ENCODE measurements around the gene TPST2.
A peak's percentile ranks its signal among the peaks of the same experiment; 100 is the strongest.
"Not testable (repeated sequence)": the region's sequence is repeated elsewhere in the genome, so short reads cannot be mapped to it uniquely, and the experiment has no call there.

TPST2 gene

DNA sequence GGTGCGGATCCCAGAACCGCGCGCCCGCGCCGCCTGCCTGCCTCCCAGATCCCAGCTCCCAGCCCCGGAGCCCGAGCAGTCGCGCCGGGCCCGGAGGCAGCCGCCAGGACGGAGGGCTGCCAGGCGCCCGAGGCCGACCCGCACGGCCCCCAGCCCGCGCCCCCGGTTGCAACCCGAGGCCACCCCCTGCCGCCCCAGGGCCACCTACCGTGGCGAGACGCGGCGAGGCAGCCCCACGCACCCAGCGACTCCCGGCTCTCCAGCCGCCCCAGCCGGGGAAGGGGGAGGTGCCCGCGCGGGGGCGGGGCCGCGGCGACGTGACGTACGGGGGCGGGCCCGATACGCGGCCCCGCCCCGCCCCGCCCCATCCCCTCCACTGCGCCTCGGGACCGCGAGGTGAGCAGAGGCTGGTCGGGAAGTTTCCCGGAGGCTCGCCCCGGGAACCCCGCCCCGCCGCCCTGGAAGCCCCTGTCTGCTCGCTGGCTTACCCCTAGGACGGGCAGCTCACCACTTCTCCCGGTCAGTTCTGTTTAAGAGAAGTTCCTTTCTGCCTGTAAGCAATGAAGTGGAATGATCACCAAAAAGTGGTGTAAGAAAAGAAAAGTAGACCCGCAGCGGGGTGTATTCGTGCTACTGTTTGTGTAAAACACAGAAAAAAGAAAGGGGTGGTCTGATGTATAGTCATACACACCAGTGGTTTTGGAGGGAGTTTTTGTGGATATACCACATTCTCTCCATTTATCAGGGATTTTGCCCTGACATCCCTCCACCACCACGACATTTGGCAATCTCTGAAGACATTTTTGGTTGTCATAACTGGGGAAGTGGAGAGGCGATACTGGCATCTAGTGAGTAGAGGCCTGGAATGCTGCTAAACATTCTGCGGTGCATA is at the start of gene TPST2:
TSS of gene TPST2 (minus strand) at position 288 of the 892 bp plus-strand sequence. CDS start 48,502 bp downstream, outside the sequence.
- peak; percentile 65 for DNase-seq (ENCODE audit: low spot score)

DNA sequence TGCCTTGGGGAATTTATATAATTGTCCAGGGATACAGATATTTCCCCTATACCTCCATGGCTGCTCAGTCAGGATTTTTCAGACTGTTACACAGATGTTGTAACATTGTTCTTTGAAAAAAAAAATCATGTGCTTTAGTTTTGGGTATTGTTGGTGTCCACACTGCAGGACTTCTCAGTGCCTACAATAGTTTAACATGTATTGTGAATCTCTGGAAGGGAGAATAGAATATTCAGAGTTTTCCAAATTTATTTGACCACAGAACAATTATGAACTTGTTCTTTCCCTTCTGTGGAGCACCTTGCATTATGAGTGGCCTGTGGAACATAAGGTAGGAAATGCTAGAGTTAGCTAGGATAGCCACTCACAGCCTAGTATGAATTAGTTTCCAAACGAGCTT is 46.4 kb upstream of the TPST2 start:
- no peak for DNase-seq (ENCODE audit: low spot score)

DNA sequence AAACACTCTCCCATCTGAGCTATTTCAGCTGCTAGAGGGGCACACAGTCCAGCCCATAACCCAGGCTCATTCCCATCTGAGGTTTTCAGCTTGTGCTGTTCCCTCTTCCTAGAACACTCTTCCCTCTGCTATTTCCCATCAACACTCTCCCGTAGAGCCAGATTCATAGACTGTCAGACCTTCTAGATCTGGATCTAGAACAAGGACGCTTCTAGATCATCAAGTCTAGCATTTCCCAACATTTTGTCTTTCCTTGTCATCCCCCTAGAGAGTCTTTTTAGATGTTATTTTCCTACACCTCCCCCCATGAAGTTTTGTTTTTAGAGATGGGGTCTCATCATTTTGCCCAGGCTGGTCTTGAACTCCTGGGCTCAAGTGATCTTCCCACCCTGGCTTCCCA is 45.2 kb upstream of the TPST2 start:
- no peak for DNase-seq (ENCODE audit: low spot score)

DNA sequence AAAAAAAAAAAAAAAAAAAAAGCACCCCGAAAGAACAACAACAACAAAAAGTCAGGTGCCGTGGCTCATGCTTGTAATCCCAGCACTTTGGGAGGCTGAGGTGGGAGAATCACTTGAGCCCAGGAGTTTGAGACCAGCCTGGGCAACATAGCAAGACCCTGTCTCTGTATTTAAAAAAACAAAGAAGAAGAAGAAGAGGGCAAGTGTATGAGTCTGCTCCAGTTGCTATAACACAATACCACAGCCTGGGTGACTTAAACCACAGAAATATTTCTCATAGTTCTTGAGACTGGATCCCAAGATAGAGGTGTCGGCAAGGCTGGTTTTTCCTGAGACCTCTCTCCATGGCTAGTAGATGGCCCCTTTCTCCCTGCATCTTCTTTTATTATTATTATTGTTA is 44.3 kb upstream of the TPST2 start:
- DNase-seq (ENCODE audit: low spot score), result no peak

DNA sequence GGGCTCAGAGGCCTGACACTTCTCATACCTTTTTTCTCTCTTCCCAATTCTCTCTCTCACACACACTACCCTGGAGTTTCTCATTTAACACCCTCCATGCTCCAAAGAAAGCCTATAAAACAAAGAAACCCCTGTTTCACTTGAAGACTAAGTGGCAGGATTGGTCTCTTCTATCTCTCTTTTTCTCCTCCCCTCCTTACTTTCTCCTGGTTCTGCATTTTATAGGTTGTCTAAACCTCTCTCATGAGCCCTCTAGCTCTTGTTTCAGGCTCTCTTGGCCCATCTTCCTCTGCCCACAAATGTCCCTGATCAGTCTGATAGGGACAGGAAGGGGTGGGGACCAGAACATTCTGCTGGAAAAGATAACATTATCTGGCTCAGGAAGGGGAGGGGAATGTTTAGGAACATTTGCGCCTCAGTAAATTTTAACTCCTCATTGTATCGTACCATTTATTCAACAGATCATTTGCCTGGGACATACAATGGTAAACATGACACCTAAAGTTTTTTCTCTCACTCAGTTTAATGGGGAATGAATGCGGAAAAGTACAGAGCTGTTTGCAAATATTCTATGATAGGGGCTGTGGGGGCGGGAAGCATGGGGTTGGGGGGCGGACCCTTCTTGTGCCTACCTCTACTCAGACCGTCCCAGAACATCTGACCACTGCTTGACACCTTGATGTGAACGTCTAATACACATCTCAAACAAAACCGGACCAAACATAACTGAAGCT is 42.7 kb upstream of the TPST2 start:
- no peak for DNase-seq (ENCODE audit: low spot score)

DNA sequence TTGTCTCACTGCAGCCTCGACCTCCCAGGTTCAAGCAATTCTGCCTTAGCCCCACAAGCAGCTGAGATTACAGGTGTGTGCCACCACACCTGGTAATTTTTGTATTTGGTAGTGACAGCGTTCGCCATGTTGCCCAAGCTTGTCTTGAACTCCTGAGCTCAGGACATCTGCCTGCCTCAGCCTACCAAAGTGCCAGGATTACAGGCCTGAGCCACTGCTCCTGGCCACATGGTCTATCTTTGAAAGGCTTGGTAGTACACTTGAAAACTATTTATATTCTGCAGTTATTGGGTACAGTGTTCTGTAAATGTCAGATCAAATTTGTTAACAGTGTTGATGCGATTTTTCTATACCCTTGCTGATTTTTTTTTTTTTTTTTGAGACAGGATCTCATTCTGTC is 41.4 kb upstream of the TPST2 start:
- DNase-seq (ENCODE audit: low spot score), result no peak

DNA sequence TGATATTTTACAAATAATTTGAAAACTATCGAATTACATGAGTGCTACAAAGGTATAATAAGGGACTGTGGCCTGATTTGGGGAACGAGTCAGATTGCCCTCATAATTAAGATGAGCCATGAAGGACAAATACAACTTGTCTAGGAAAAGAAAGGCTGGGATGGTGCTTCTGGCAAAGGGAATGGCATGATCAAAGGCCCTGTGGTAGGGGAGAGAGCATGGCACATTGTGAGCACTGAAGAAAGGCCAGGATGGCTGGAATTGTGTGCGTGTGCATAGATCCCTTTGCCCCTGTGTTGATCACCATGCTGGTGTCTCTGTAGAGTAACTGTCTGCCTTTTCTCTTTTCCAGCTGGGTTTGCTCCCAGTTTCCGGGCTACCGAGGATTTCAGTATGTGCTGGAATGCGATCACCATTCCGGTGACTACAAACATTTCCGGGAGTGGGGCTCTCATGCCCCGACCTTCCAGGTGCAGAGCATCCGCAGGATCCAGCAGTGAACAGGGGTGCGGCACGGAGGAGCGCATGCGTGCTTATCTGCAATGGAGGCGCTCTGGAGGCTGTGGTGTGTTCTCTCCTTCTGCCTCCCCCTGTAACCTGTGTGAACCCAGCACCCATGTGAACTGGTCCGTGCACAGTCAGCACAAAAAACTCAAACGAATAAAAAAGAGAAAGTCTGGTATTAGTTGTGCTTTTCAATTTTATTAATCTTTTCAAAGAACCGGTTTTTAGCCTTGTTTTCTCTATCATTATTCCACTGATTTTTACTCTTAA is 40.2 kb upstream of the TPST2 start:
- no peak for DNase-seq (ENCODE audit: low spot score)

DNA sequence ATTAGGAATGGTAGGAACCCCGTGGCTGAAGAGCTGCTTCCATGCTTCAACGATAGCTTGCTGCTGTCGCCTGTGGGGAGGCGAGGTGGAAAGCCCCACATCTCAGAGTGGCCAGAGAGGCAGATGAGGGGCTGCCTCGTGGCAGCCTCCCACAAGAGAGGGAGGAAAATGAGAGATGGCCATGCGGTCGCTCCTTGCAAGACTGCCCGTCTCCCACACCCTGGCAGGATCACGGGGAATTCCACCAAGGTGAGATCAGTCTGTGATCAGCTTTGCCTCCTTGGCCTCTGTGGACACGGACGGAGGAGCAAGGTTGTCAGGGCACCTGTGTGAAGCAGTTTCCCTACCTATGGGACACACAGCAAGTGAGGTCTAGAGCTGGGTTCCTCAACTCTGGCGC is 34.9 kb upstream of the TPST2 start:
- DNase-seq (ENCODE audit: low spot score), result no peak

DNA sequence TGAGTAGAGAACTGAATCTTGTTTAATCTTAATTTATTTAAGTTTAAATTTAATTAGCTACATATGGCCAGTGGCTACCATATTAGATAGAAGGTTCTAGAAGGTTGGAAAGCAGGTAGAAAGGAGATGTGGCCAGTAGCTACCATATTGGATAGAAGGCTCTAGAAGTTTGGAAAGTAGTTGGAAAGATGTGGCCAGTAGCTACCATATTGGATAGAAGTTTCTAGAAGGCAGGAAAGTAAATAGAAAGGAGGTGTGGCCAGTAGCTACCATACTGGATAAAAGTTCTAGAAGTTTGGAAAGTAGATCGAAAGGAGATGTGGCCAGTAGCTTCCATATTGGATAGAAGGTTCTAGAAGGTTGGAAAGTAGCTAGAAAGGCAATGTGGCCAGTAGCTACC is 34.1 kb upstream of the TPST2 start:
- no peak for DNase-seq (ENCODE audit: low spot score)

DNA sequence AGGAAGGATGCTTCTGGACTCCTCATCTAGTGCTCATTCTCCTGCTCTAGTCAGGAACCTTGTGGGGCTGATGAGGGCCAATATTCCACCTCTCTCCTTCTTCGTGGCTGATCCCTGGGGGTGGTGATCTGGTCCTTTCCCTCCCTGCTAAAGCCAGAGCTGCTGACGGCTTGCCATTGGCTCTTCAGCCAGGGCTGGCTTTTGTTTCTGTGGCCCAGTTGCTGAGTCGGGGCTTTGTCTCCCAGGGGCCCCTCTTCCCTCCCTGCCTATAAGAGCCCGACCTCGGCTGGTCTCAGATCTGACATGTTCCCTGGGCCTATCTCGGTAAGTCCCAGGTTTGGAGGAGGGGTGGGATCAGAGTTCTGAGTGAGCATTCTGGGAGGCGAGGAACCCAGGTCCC is 31.7 kb upstream of the TPST2 start, which contains the start of gene CRYBA4:
TSS of gene CRYBA4 (plus strand) at position 301 of the 400 bp plus-strand sequence. CDS start 634 bp downstream, outside the sequence.
- DNase-seq (ENCODE audit: low spot score), result no peak

DNA sequence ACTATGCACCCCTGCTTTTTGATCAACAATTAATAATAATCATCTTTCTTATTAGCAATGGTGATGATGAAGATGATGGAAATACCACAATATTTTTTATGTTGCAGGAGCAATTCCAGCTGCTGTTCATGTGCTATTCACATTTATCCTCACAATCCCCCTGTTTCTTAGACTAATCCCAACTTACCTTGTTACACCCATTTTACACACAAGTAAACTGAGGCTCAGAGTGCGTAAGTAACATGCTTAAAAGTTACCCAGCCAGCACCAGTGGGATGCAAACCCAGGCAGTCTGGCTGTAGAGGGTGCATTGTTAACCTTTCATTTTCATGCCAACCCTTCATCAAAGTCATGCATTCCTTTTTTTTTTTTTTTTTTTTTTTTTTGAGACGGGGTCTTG is 30.3 kb upstream of the TPST2 start:
- no peak for DNase-seq (ENCODE audit: low spot score)

DNA sequence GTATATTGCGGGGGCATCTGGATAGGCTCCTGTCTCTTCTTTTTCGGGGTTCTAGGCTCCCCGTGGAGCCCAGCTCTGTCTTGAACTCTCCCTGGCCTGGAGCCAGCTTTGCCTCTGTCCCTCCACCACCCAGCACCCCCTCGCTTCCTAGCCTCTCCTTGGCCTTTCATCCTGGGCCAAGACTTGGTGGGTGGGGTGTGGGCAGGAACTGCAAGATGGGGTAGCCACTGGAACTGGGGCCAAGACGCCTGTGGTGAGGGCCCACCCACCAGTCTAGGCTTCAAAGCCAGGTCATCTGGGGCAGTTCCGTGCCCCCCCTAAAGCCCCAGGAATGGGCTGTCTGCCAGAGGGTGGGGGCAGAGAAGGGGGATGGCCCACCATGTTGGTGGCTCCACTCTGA is 29.6 kb upstream of the TPST2 start:
- DNase-seq (ENCODE audit: low spot score), result no peak

DNA sequence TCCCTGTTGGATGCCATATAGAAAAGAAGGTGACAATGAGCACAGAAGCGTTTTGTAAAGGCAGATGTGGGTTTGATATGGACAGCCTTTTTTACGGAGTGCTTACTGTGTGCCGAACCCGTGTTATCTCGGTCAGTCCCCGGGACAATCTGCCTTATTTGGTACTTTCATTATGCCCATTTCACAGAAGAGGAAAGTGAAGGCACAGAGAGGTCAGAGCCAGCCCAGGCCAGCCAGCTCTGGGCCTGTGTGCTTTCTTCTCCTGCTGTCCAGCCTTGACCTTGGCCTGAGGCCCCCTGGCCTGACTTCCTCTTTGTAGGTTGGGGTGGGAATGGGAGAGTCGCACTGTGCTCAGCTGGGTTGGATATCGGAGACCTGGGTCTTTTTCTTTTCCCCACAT is 28.5 kb upstream of the TPST2 start:
- no peak for DNase-seq (ENCODE audit: low spot score)

DNA sequence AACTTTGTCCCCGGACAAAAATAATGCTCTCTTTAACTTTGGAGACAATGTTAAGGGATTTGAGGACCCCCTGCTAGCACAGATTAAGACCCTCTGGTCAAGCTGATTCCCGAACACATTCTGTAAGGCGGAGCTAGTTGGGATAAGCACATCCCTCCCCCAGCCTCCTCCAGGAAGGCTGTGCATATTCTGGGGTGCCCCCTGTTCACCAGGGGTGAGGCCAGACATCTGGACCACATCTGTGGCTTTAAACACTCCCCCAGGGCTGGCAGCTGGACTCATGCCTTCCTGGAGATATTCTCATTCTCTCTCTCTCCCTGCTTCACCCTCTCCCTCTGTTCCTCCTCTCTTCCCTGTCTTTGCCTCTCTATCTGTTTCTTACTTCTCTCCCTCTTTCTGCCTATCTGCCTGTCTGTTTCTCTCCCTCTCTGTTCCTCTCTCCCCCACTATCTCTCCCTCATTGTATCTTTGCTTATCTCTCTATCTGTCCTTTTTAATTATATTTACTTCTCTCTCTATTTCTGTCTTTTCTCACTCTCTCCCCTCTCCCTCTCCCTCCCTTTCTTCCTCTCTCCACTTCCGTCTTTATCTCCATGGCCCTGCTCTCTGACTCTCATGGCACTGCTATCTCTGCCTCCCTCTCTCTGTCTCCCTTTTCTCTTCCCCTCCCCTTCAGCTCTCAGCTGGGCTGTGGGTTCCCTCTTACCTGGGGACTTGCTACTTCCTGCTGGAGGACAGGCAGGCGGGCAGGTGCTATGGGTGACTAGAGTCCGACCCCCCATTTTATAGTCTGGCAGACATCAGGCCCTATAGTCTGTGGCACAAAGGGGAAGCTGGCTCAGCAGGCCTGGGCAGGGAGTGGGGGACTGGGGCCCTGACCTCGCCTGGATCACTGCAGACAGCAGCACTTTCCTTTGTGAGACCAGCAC is 27.6 kb upstream of the TPST2 start, which contains the start of gene CRYBB1:
TSS of gene CRYBB1 (minus strand) at position 757 of the 929 bp plus-strand sequence. CDS start 1,708 bp downstream, outside the sequence.
- DNase-seq (ENCODE audit: low spot score), result no peak

DNA sequence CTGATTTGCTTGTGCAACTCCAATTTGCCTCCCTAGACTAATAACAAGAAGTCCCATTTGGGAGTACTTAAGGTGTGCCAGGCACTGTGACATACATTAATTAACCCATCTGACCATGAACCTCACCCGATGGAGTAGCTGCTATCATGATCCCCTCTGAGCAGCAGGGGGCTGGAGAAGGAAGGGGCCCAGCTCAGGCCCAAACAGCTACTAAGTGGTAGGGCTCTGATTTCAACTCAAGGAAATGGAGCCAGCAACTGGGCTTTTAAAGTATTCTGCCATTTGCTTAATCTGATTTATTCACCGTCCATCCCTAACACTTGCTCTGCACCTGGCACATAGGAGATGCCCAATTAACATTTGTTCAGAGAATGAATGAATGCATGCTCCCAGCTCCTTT is 26.7 kb upstream of the TPST2 start:
- DNase-seq (ENCODE audit: low spot score), result no peak

DNA sequence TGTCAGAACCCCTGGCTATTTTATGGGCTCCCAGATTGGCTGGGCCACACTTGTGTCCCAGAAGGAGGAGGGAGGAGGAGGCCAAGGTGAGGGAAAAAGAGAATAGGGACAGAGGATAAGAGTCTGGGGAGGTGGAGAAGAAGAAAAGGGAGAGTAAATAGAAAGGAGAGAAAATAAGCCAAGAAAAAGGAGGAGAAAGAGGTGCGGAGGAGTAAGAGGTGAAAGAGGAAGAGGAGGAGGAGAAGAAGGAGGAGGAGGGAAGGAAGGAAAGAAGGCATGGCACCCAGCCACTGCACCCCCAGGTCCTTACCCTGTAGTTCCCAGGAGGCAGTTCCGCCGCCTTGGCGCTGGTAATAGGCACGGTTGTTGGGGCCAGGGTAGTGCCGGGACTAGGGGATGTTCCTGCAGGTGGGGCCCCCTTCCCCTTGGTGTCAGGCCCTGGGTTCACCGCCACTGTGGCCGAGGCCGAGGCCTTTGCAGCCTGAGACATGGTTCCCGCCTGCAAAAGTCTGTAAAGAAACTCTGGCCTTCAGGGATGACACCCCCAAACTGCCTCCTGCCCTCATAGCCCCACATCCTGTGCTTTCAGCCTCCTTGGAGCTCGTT is 26.0 kb upstream of the TPST2 start:
- DNase-seq (ENCODE audit: low spot score), result no peak

DNA sequence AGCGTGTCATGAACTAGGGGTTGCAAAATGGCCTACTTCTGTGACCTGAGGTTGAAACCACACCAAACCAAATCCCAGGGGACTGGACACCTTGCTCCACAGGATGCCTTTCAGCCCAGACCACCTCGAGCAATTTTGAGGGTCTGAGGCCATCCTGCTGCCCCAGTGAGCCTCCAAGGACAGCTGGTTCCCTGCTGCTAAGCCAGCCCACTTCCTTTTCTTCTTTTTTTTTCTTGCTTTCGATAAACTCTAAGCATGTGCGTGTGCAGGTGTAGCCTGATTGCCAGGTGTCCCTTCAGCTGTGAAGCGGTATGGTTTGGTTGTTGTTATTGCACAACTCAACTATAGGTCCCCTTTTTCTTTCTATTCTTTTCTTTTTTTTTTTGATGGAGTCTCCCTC is 25.2 kb upstream of the TPST2 start:
- DNase-seq (ENCODE audit: low spot score), result no peak

DNA sequence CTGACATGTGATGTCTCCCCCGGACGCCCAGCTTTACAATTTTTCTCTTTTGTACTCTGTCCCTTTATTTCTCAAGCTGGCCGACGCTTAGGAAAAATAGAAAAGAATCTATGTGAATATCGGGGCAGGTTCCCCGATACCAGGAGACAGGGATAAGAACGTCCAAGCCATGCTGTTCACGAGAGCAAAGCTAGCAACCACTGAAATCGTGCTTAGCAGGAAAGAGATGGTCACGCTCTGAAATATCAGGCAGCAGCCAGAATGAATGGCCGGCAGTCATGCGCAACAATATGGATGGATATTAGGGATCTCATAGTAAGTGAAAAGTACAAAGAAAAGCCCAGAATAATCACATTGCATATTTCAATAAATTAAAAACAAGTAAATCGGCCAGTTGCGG is 24.4 kb upstream of the TPST2 start:
- DNase-seq (ENCODE audit: low spot score), result no peak

DNA sequence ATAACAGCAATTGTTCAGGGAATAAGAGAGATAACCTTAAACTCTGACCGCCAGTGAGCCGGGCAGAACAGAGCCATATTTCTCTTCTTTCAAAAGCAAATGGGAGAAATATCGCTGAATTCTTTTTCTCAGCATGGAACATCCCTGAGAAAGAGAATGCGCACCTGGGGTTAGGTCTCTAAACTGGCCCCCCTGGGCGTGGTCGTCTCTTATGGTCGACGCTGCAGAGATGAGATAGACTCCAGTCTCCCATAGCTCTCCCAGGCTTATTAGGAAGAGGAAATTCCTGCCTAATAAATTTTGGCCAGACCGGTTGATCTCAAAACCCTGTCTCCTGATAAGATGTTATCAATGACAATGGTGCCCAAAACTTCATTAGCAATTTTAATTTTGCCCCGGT is 23.8 kb upstream of the TPST2 start:
- DNase-seq (ENCODE audit: low spot score), result not testable (repeated sequence)

DNA sequence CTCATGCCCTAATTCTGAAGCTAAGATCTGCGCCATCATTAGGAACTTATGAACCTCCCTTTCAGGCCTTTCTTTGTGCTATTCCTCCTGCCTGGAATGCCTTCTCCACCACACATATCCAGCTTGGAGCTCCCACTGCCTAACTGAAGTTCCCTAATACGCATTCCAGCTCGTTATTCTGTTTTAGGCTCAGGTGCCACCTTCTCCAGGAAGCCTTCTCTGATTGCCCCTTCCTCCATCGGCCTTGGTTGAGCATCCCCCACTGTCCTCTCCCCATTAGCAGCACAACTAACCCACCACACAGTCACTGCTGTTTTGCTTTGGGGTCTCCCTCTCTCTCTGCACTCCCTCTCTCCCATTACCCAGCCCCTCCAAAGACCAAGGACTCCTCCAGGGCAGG is 22.7 kb upstream of the TPST2 start:
- no peak for DNase-seq (ENCODE audit: low spot score)

DNA sequence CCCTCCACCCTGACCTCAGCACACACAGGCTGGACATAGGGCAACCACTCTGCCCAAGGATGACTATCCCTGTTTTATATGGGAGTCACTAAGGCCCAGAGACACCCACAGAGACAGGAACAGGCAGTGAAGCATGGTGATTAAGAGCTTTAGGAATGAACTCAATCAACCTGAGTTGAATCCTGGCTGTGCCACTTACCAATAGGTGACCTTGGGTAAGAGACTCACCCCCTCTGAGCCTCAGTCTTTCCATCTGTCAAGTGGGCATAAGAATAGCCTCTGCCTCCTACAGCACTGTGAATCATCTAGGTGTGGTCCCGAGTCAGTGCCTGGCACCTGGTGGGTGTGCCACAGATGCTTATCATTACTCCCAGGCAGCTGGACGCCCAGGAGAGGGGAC is 21.1 kb upstream of the TPST2 start:
- no peak for DNase-seq (ENCODE audit: low spot score)
